ENCODE results near the gene ZBTB20. TPM values are rescaled to one million over a fixed set of nuclear protein-coding genes. Genes with fewer than 3 reads are reported as not detected.
A peak's percentile ranks its signal among the peaks of the same experiment; 100 is the strongest.

ZBTB20 gene
- total and polyA plus RNA-seq, 2 of the 4 experiments (the other 2 are of a cell fraction) = 0.75 to 14.7 TPM

DNA sequence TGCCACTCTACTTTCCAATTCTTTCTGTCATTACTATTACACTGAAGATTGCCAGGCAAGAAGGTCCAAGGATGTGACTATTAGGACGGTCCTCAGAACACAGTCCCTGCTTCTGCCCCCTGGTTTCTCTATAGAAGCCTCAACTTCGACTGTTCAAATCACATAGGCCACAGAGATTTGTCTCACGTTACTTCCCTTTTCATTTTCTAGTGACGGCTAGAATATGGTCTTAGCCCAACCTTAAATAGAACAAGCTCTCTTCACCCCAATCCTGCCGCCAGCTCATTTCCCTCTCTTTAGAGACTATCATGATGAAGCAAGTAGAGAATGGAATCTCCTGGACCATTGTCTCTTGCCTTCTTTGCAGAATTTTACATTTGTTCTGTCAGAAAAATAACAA lies 768.3 kb downstream of the ZBTB20 start:
- Histone ChIP-seq H4K20me1 (ENCODE audit: insufficient read depth, low read length) (peaks cover 3% of the 10 kb centered on the region; the same call in 1 of the 2 replicates), H3K27me3 (ENCODE audit: control insufficient read depth, insufficient read depth, low read length) (no peaks in the 10 kb centered on the region), H2BK15ac (ENCODE audit: low read depth, low read length) (peak overlapping the region; percentile 47; the same call in 1 of the 3 replicates), H2BK20ac (ENCODE audit: low read depth, low read length) (no peak overlapping the region), H2BK120ac (ENCODE audit: low read depth, low read length) (no peak overlapping the region), H3K4me2 (ENCODE audit: low read depth, low read length) (no peak overlapping the region), H3K23ac (ENCODE audit: low read depth, low read length) (peak overlapping the region; percentile 25; the same call in 1 of the 2 replicates), H3K4ac (ENCODE audit: low read depth, low read length) (peak overlapping the region; percentile 33; the same call in 1 of the 2 replicates), H4K5ac (ENCODE audit: low read depth, low read length) (no peak overlapping the region), H3K56ac (ENCODE audit: extremely low read depth, insufficient read depth, low read length) (no peak overlapping the region), H3K27ac (ENCODE audit: insufficient read depth, low read length) (no peak overlapping the region), H3K18ac (ENCODE audit: low read depth, low read length) (peak overlapping the region; percentile 22; the same call in 1 of the 2 replicates), H3K4me1 (ENCODE audit: control insufficient read depth, insufficient read depth, low read length) (peaks cover 11% of the 10 kb centered on the region), H2AK9ac (replicated peaks; ENCODE audit: low read depth, low read length, poor library complexity) (no peak overlapping the region), H4K91ac (ENCODE audit: insufficient read depth, low read depth, low read length) (no peak overlapping the region), H3K9ac (ENCODE audit: low read depth, low read length) (no peak overlapping the region), H2BK5ac (ENCODE audit: low read depth, low read length, poor library complexity, severe bottlenecking) (no peak overlapping the region), H4K8ac (ENCODE audit: low read depth in 2 of 2, low read length in 2 of 2) (no peak overlapping the region), H3K14ac (replicated peaks; ENCODE audit: low read depth, low read length) (no peak overlapping the region), H3K4me3 (ENCODE audit: insufficient read depth, low read depth, low read length) (no peak overlapping the region), H2AFZ (replicated peaks; ENCODE audit: low read length, poor library complexity) (no peak overlapping the region), H3K79me1 (ENCODE audit: low read depth in 1 of 2, low read length in 2 of 2) (peaks cover 6 to 19% of the 10 kb centered on the region in 2 experiments; a peak in 3 of 4 replicates), H3K9me1 (ENCODE audit: insufficient read depth, low read length) (peaks cover 12% of the 10 kb centered on the region), H2AK5ac (ENCODE audit: low read depth, low read length) (no peak overlapping the region), H3K9me3 (ENCODE audit: control insufficient read depth, insufficient read depth, low read length) (no peaks in the 10 kb centered on the region), H3K36me3 (ENCODE audit: control insufficient read depth, insufficient read depth, low read length) (peaks cover 5% of the 10 kb centered on the region)
- no peak for DNase-seq
- in situ Hi-C loops (cut with MboI; ENCODE audit: low sequenced_read_pairs) (no loop called here), intact Hi-C loops (cut with micrococcal nuclease) (no loop called here), dilution Hi-C loops (cut with HindIII; ENCODE audit: low sequenced_read_pairs, unreplicated experiment) (no loop called here)
- ChIA-PET POLR2A (ENCODE audit: unreplicated experiment) (no interaction called here), CTCF (no interaction called here)
- TF ChIP-seq POLR2A (IDR thresholded peaks at IDR 0.05; ENCODE audit: low read depth, low read length) (no peak), CEBPB (IDR thresholded peaks at IDR 0.05; ENCODE audit: low read depth, low read length) (no peak), MAFK (IDR thresholded peaks at IDR 0.05; ENCODE audit: low read depth, low read length) (no peak), RFX5 (IDR thresholded peaks at IDR 0.05; ENCODE audit: low read depth, low read length) (no peak), MXI1 (IDR thresholded peaks at IDR 0.05; ENCODE audit: borderline replicate concordance, low read depth, low read length) (no peak), CHD1 (IDR thresholded peaks at IDR 0.05; ENCODE audit: low read depth, low read length) (no peak), FOS (IDR thresholded peaks at IDR 0.05; ENCODE audit: low read depth, low read length) (no peak), MAZ (IDR thresholded peaks at IDR 0.05; ENCODE audit: borderline replicate concordance, low read depth, low read length) (no peak), RCOR1 (IDR thresholded peaks at IDR 0.05; ENCODE audit: insufficient replicate concordance, low read length) (no peak), BHLHE40 (IDR thresholded peaks at IDR 0.05; ENCODE audit: low read depth, low read length) (no peak), SMC3 (IDR thresholded peaks at IDR 0.05; ENCODE audit: low read depth, low read length) (no peak), NFE2L2 (IDR thresholded peaks at IDR 0.05; ENCODE audit: low read depth, low read length) (no peak), RAD21 (IDR thresholded peaks at IDR 0.05; ENCODE audit: low read length) (no peak)
- TF ChIP-seq, protein P1, sequence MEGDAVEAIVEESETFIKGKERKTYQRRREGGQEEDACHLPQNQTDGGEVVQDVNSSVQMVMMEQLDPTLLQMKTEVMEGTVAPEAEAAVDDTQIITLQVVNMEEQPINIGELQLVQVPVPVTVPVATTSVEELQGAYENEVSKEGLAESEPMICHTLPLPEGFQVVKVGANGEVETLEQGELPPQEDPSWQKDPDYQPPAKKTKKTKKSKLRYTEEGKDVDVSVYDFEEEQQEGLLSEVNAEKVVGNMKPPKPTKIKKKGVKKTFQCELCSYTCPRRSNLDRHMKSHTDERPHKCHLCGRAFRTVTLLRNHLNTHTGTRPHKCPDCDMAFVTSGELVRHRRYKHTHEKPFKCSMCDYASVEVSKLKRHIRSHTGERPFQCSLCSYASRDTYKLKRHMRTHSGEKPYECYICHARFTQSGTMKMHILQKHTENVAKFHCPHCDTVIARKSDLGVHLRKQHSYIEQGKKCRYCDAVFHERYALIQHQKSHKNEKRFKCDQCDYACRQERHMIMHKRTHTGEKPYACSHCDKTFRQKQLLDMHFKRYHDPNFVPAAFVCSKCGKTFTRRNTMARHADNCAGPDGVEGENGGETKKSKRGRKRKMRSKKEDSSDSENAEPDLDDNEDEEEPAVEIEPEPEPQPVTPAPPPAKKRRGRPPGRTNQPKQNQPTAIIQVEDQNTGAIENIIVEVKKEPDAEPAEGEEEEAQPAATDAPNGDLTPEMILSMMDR (conservative IDR thresholded peaks at IDR 0.05; ENCODE audit: low read depth, low read length) = no peak
- TF ChIP-seq, protein P2, sequence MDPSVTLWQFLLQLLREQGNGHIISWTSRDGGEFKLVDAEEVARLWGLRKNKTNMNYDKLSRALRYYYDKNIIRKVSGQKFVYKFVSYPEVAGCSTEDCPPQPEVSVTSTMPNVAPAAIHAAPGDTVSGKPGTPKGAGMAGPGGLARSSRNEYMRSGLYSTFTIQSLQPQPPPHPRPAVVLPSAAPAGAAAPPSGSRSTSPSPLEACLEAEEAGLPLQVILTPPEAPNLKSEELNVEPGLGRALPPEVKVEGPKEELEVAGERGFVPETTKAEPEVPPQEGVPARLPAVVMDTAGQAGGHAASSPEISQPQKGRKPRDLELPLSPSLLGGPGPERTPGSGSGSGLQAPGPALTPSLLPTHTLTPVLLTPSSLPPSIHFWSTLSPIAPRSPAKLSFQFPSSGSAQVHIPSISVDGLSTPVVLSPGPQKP (IDR thresholded peaks at IDR 0.05; ENCODE audit: borderline replicate concordance, low read depth, low read length) = no peak
- TF ChIP-seq, protein P3, sequence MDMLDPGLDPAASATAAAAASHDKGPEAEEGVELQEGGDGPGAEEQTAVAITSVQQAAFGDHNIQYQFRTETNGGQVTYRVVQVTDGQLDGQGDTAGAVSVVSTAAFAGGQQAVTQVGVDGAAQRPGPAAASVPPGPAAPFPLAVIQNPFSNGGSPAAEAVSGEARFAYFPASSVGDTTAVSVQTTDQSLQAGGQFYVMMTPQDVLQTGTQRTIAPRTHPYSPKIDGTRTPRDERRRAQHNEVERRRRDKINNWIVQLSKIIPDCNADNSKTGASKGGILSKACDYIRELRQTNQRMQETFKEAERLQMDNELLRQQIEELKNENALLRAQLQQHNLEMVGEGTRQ (IDR thresholded peaks at IDR 0.05; ENCODE audit: low read depth, low read length) = no peak
- BruUV-seq (replicated peaks) = no TSS peak
- WGBS, 2 experiments (ENCODE audit: extremely low coverage in 2 of 2, insufficient read length in 1 of 2) = 83% methylated on average over 1 of the region's 5 CpGs; no CpG with 5 or more reads in 1 of the 2 experiments
- ATAC-seq (ENCODE audit: low read depth) = no peak

Measured in IMR-90 (cell line).